Measurements from ENCODE around the gene UACA.

UACA gene

GRCh38 chr15:70627734-70628548 is 135.4 kb downstream of the UACA start:
- TF ChIP-seq CTCF (IDR thresholded peaks at IDR 0.05; ENCODE audit: low read depth, low read length) (no peak), MYC (IDR thresholded peaks at IDR 0.05; ENCODE audit: low read depth, low read length) (peak; percentile 100), POLR2A (IDR thresholded peaks at IDR 0.05; ENCODE audit: extremely low read depth, insufficient read length) (peak; percentile 13), MAX (IDR thresholded peaks at IDR 0.05; ENCODE audit: low read depth, low read length) (peak; percentile 99)
- peak overlapping the region; percentile 52 for H3K4me3 ChIP-seq (ENCODE audit: low read depth, low read length)
- DNase-seq (ENCODE audit: low read depth) = peak; percentile 99

- peak overlapping the region; percentile 26 for H3K4me3 ChIP-seq (ENCODE audit: low read depth, low read length)
- TF ChIP-seq POLR2A (IDR thresholded peaks at IDR 0.05; ENCODE audit: extremely low read depth, insufficient read length) (no peak), MYC (IDR thresholded peaks at IDR 0.05; ENCODE audit: low read depth, low read length) (no peak)
- DNase-seq (ENCODE audit: low read depth) = no peak
Observed at GRCh38 chr15:70627322-70627721, 136.0 kb downstream of the UACA start.

GRCh38 chr15:70625438-70625837 is 137.9 kb downstream of the UACA start:
- TF ChIP-seq CTCF (IDR thresholded peaks at IDR 0.05; ENCODE audit: low read depth, low read length) = no peak
- no peak for TF ChIP-seq MYC (IDR thresholded peaks at IDR 0.05; ENCODE audit: low read depth, low read length)
- TF ChIP-seq MAX (IDR thresholded peaks at IDR 0.05; ENCODE audit: low read depth, low read length) = 0 out of 2 replicates have a peak, but pooled peaks have one; percentile 14
- TF ChIP-seq POLR2A (IDR thresholded peaks at IDR 0.05; ENCODE audit: extremely low read depth, insufficient read length) = no peak
- peak; percentile 89 for DNase-seq (ENCODE audit: low read depth)
- H3K4me3 ChIP-seq (ENCODE audit: low read depth, low read length) = no peak overlapping the region

- no peak for DNase-seq (ENCODE audit: low read depth)
- no peak overlapping the region for H3K4me3 ChIP-seq (ENCODE audit: low read depth, low read length)
- TF ChIP-seq CTCF (IDR thresholded peaks at IDR 0.05; ENCODE audit: low read depth, low read length) = no peak
- TF ChIP-seq MYC (IDR thresholded peaks at IDR 0.05; ENCODE audit: low read depth, low read length) = no peak
- TF ChIP-seq MAX (IDR thresholded peaks at IDR 0.05; ENCODE audit: low read depth, low read length) = no peak
- no peak for TF ChIP-seq POLR2A (IDR thresholded peaks at IDR 0.05; ENCODE audit: extremely low read depth, insufficient read length)
Observed at GRCh38 chr15:70625011-70625410, 138.3 kb downstream of the UACA start.

DNA sequence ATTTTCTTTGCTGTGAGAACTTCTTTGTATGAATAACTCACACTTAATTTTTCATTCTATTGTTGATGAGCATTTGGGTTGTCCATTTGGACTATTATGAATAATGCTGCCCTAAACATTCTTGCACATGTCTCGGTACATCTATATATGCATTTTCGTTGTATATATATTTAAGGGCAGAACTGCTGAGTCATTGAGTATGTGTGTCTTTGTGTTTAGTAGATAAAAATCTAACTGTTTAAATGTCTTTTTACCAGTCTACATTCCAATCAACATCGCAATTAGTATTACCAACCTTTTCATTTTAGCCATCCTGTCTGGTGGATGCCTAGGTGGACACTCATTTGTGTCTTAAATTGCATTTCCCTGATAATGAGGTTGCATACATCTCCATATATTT is 144.4 kb downstream of the UACA start:
- H3K4me3 ChIP-seq (ENCODE audit: low read depth, low read length) = no peak overlapping the region
- TF ChIP-seq MAX (IDR thresholded peaks at IDR 0.05; ENCODE audit: low read depth, low read length) = no peak
- TF ChIP-seq POLR2A (IDR thresholded peaks at IDR 0.05; ENCODE audit: extremely low read depth, insufficient read length) = no peak
- TF ChIP-seq CTCF (IDR thresholded peaks at IDR 0.05; ENCODE audit: low read depth, low read length) = no peak
- no peak for TF ChIP-seq MYC (IDR thresholded peaks at IDR 0.05; ENCODE audit: low read depth, low read length)
- no peak for DNase-seq (ENCODE audit: low read depth)

GRCh38 chr15:70617911-70618287 is 145.5 kb downstream of the UACA start:
- no peak for DNase-seq (ENCODE audit: low read depth)
- TF ChIP-seq MAX (IDR thresholded peaks at IDR 0.05; ENCODE audit: low read depth, low read length) = no peak
- TF ChIP-seq CTCF (IDR thresholded peaks at IDR 0.05; ENCODE audit: low read depth, low read length) = no peak
- TF ChIP-seq MYC (IDR thresholded peaks at IDR 0.05; ENCODE audit: low read depth, low read length) = no peak
- no peak for TF ChIP-seq POLR2A (IDR thresholded peaks at IDR 0.05; ENCODE audit: extremely low read depth, insufficient read length)
- H3K4me3 ChIP-seq (ENCODE audit: low read depth, low read length) = no peak overlapping the region

All from NB4 (cell line).